IPS-18c (cell line): Measurements from ENCODE around the gene CBX7.

Source experiments
- H3K4me3 ChIP-seq: 2 replicates; pipeline ENCODE4 v1.7.0; 2013; ENCODE audit warnings: low read depth, mild to moderate bottlenecking, low read length, moderate library complexity; ENCODE audit not compliant: insufficient read depth
- H3K9me3 ChIP-seq: one replicate; pipeline ENCODE4 v1.6.1; 2013; ENCODE audit warnings: mild to moderate bottlenecking, low read length, moderate library complexity; ENCODE audit not compliant: control insufficient read depth, insufficient read depth

CBX7 gene

DNA sequence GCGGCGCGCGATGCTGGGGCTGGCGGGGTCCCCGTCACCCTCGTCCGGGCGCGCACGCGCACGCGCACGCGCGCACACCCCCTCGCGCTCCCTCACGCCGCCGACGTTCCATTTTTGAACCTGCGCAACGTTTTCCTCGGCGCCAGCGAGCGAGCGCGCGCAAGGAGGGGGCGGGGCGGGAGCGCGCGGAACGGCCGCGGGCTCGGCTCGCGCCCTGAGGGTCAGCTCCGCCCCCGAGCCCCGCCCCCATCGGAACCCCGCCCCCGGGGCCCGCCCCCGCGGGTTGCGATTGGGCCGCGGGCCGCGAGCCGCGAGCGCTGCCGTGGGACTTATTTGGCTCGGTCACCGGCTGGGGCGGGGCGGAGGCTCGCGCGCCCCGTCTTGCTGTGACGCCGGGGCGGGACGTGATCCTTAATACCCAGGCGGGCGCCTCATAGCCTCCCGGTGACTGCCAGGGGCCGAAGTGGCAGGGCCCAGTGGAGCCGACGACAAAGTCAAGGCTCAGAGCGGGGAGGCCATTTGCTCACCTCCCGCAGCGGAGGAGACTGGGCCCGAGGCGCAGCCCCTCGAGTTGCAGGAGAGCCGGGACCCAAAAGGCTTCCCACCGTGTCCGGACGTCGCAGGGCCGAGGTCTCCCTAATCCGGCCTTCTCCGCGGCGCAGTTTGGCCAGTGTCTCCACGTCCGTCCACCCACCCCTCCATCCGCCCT, at the start of gene CBX7:
CBX7 (minus strand) TSS at position 170 of the 709 bp plus-strand sequence. CDS start 236 bp downstream, outside the sequence.
- no peaks in the 10 kb centered on the region for H3K9me3 ChIP-seq
- H3K4me3 ChIP-seq: peak within 1 kb of the TSS; percentile 71

DNA sequence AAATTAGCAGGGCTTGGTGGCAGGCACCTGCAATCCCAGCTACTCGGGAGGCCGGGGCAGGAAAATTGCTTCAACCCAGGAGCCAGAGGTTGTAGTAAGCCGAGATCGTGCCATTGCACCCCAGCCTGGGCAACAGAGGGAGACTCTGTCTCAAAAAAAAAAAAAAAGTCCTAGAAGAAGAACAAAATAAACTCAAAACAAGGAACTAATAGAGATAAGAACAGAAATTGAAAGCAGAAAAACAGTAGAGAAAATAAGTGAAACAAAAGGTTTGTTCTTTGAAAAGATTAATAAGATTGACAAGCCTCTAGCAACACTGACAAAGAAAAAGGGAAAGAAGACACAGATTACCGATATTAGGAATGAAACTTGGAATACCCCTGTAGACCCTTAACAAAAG, 45.1 kb upstream of the CBX7 start:
- H3K9me3 ChIP-seq: no peaks in the 10 kb centered on the region
- H3K4me3 ChIP-seq: no peak overlapping the region

GRCh38 chr22:39194098-39194497, 41.6 kb upstream of the CBX7 start:
- Histone ChIP-seq H3K4me3 (no peak overlapping the region), H3K9me3 (no peaks in the 10 kb centered on the region)

- no peak overlapping the region for H3K4me3 ChIP-seq
Observed at GRCh38 chr22:39188809-39189208, 36.3 kb upstream of the CBX7 start.

GRCh38 chr22:39185601-39186012, 33.1 kb upstream of the CBX7 start:
- no peak overlapping the region for H3K4me3 ChIP-seq

More at GRCh38 chr22:39188809-39189208, 36.3 kb upstream of the CBX7 start:
- H3K9me3 ChIP-seq: no peaks in the 10 kb centered on the region

GRCh38 chr22:39184586-39185577, 32.4 kb upstream of the CBX7 start:
- no peaks in the 10 kb centered on the region for H3K9me3 ChIP-seq
- no peak overlapping the region for H3K4me3 ChIP-seq

More at GRCh38 chr22:39185601-39186012, 33.1 kb upstream of the CBX7 start:
- no peaks in the 10 kb centered on the region for H3K9me3 ChIP-seq

- no peaks in the 10 kb centered on the region for H3K9me3 ChIP-seq
- no peak overlapping the region for H3K4me3 ChIP-seq
Observed at GRCh38 chr22:39183991-39184585, 31.6 kb upstream of the CBX7 start.

DNA sequence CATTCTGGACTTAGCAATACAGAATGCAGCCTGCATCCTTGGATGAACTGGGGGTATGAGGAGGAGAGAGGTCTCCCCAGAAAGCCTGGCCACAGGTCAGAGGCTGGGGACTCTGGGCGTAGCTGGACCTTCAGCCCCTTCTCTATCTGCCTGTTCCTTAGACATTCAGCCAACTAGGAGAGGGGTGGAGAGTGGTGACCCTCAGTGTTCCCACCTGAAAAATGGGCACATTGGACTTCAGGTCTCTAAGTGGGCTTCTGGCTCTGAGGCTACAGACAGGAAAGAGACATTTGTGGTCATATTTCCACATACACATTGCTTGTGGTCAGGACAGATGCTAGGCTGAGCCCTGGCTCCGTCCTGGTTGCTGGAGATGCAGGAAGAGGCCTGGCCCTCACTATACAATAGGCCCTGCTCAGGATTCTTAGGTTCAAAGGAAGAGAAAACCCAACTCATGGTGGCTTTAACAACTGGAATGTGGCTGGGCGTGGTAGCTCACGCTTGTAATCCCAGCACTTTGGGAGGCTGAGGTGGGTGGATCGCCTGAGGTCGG, 30.1 kb upstream of the CBX7 start:
- Histone ChIP-seq H3K4me3 (no peak overlapping the region), H3K9me3 (no peaks in the 10 kb centered on the region)

- Histone ChIP-seq H3K4me3 (no peak overlapping the region), H3K9me3 (no peaks in the 10 kb centered on the region)
Observed at GRCh38 chr22:39181778-39182177, 29.3 kb upstream of the CBX7 start.

DNA sequence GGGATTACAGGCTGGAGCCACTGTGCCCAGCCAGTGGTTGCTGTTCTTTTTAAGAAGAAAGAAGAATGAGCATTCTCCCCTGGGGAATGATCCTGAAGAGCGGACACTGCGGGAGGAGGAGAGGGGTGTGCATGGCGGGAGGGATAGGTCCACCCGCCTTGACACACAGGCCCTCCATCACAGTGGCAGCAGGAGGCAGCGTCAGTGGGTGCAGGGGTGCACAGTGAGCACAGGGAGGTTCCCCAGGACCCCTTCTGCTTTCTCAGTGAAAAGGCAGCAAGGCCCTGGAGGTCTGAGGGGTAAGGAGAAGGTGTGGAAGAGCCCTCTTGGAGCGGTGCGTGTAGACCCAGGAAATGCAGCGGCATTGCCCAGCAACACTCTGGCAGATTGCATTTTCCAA, 28.9 kb upstream of the CBX7 start:
- H3K4me3 ChIP-seq: no peak overlapping the region
- H3K9me3 ChIP-seq: no peaks in the 10 kb centered on the region

DNA sequence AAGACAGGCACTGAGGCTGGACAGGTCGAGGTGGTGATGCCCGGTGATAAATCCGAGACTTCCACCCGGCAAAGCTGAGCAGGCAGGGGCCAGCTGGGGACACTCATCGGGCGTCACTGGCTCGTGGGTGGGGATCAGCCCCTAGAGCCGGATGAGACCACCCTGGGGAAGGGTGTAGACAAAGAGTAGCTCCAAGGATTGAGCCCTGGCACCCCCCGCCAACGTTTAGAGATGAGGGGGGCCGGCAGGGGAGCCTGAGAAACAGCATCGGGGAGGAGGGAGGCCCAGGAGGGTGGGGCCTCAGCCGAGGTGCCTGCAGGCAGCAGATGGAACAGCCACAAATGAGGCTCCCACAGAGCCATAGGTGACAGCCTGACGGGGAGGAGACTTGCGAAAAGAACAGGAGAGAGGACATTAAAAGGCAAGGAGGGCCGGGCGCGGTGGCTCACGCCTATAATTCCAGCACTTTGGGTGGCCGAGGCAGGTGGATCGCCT, 27.4 kb upstream of the CBX7 start:
- Histone ChIP-seq H3K4me3 (no peak overlapping the region), H3K9me3 (no peaks in the 10 kb centered on the region)

GRCh38 chr22:39179401-39179827, 26.9 kb upstream of the CBX7 start:
- Histone ChIP-seq H3K4me3 (no peak overlapping the region), H3K9me3 (no peaks in the 10 kb centered on the region)

- Histone ChIP-seq H3K9me3 (no peaks in the 10 kb centered on the region), H3K4me3 (no peak overlapping the region)
Observed at GRCh38 chr22:39178206-39179111, 26.0 kb upstream of the CBX7 start.

GRCh38 chr22:39177791-39178190, 25.3 kb upstream of the CBX7 start:
- Histone ChIP-seq H3K4me3 (no peak overlapping the region), H3K9me3 (no peaks in the 10 kb centered on the region)

DNA sequence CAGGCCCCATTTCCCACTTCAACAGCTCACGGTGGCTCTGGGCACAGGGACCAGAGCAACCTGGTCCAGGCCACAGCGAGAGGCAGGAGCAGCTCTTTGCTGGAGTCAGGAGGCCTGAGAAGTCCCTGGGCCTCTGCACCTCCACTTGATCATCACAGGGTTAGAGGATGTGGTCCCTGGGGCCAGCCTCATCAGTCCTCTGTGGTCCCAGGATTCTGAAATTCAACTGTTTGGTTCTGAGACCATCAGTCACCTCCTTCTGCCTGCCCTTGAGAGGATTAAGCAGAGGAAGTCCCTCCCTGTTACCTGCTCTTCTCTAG, 24.9 kb upstream of the CBX7 start:
- Histone ChIP-seq H3K9me3 (no peaks in the 10 kb centered on the region), H3K4me3 (no peak overlapping the region)

- no peaks in the 10 kb centered on the region for H3K9me3 ChIP-seq
- H3K4me3 ChIP-seq: no peak overlapping the region; the same call in 1 of the 2 replicates
Observed at GRCh38 chr22:39176714-39177455, 24.4 kb upstream of the CBX7 start.
